Endothelial cell of umbilical vein (primary cell): ENCODE results near the gene EFTUD2. TPM values are rescaled to one million over a fixed set of nuclear protein-coding genes. Genes with fewer than 3 reads are reported as not detected.

Experiments used
- BruUV-seq: library from RNA; stranded (reverse); fragments of 400-500 nt; replicated peaks from 2 replicates; lab custom pipeline; 2021; lab: Mats Ljungman, UMichigan
- CTCF ChIA-PET: fragments of 300-600, 350-600 bp; sonication (Branson Sonifier 250); formaldehyde crosslinking; loops from one replicate; lab custom pipeline; 2021; ENCODE audit warnings: antibody characterized with exemption, inconsistent platforms; lab: Charles Lee
- POLR2A ChIA-PET: fragments of 300-600, 350-600 bp; sonication (Branson Sonifier 250); formaldehyde crosslinking; loops from one replicate; lab custom pipeline; 2021; ENCODE audit warnings: antibody characterized with exemption, inconsistent platforms; lab: Charles Lee
- DNase-seq: peaks from one replicate; pipeline ENCODE4 v3.0.0-alpha.2; 2011; ENCODE audit warnings: low read depth, low spot score
- FAIRE-seq: peaks from 2 replicates; lab custom pipeline; 2011; peaks lifted over from hg19 to GRCh38; lab: Jason Lieb, UNC
- H2AFZ ChIP-seq: 2 replicates; pipeline ENCODE4 v1.6.0; 2012; ENCODE audit warnings: low read depth, low read length, control low read depth, inconsistent platforms
- H3K27ac ChIP-seq: 2 replicates; pipeline ENCODE4 v1.5.1; 2011; ENCODE audit warnings: low read depth, mild to moderate bottlenecking, control low read depth, low read length, moderate library complexity; ENCODE audit not compliant: insufficient read depth
- H3K27me3 ChIP-seq, 2 experiments: 2 replicates each; pipeline versions ENCODE4 v1.6.0 to v1.6.1; 2011; ENCODE audit warnings: low read length in 2 of 2, mixed read lengths in 1 of 2; ENCODE audit not compliant: control insufficient read depth in 2 of 2, insufficient read depth in 2 of 2
- H3K36me3 ChIP-seq, 2 experiments: 2 replicates in 1 of 2; 3 replicates in 1 of 2; pipeline ENCODE4 v1.5.1; 2011; ENCODE audit warnings: low read length in 2 of 2, mild to moderate bottlenecking in 1 of 2, moderate library complexity in 1 of 2; ENCODE audit not compliant: control insufficient read depth in 2 of 2, insufficient read depth in 2 of 2; ENCODE audit errors: extremely low read depth in 1 of 2
- H3K4me1 ChIP-seq: 3 replicates; pipeline ENCODE4 v1.5.1; 2011; ENCODE audit warnings: mild to moderate bottlenecking, low read length; ENCODE audit not compliant: control insufficient read depth, insufficient read depth; ENCODE audit errors: extremely low read depth
- H3K4me2 ChIP-seq: 2 replicates; pipeline ENCODE4 v1.6.1; 2011; ENCODE audit warnings: low read length, control low read depth, mixed read lengths; ENCODE audit not compliant: insufficient read depth
- H3K4me3 ChIP-seq, 3 experiments: fragments of 200-600 bp in 1 of 3; sonication (generic), shearing (Covaris generic) in 1 of 3; replicated peaks in 1 of 3; 2 replicates each; pipeline ENCODE4 v1.5.1; 2011 to 2016; ENCODE audit warnings: control low read depth in 3 of 3, low read length in 3 of 3, mild to moderate bottlenecking in 2 of 3, inconsistent platforms in 1 of 3, low read depth in 1 of 3, moderate library complexity in 1 of 3; ENCODE audit not compliant: insufficient read depth in 1 of 3
- H3K79me2 ChIP-seq: 2 replicates; pipeline ENCODE4 v1.6.0; 2012; ENCODE audit warnings: low read length, inconsistent platforms; ENCODE audit not compliant: control insufficient read depth, insufficient read depth
- H3K9ac ChIP-seq: replicated peaks from 2 replicates; pipeline ENCODE3; 2011; ENCODE audit warnings: low read length, control low read depth; ENCODE audit not compliant: insufficient read depth; ENCODE audit errors: extremely low read depth
- H3K9me1 ChIP-seq: replicated peaks from 3 replicates; pipeline ENCODE4 v1.6.0; 2011; ENCODE audit warnings: mild to moderate bottlenecking, low read length; ENCODE audit not compliant: control insufficient read depth, insufficient read depth; ENCODE audit errors: extremely low read depth
- H3K9me3 ChIP-seq: replicated peaks from 2 replicates; pipeline ENCODE4 v1.5.1; 2012; ENCODE audit warnings: low read length, inconsistent platforms; ENCODE audit not compliant: control insufficient read depth, insufficient read depth
- H4K20me1 ChIP-seq: replicated peaks from 2 replicates; pipeline ENCODE3; 2011; ENCODE audit warnings: mild to moderate bottlenecking, low read length; ENCODE audit not compliant: control insufficient read depth, insufficient read depth; ENCODE audit errors: extremely low read depth
- EZH2 ChIP-seq: IDR thresholded peaks from 2 replicates; pipeline ENCODE4 v1.6.1; 2012; ENCODE audit warnings: borderline replicate concordance, low read depth, mild to moderate bottlenecking, moderate library complexity, low read length, inconsistent platforms; ENCODE audit not compliant: severe bottlenecking
- FOS ChIP-seq: IDR thresholded peaks from 2 replicates; pipeline ENCODE4 v1.6.1; 2011; ENCODE audit warnings: mild to moderate bottlenecking, low read length, moderate library complexity, borderline replicate concordance; ENCODE audit not compliant: insufficient read depth
- GATA2 ChIP-seq: IDR thresholded peaks from 2 replicates; pipeline ENCODE4 v1.7.0; 2011; ENCODE audit warnings: low read depth, mild to moderate bottlenecking, moderate library complexity, mixed read lengths, low read length; ENCODE audit not compliant: insufficient read length, insufficient read depth
- JUN ChIP-seq: IDR thresholded peaks from 2 replicates; pipeline ENCODE4 v1.6.1; 2011; ENCODE audit warnings: borderline replicate concordance, low read depth; ENCODE audit not compliant: insufficient read length, insufficient read depth
- MYC ChIP-seq: IDR thresholded peaks from one replicate; pipeline ENCODE4 v1.6.1; 2011; ENCODE audit warnings: mild to moderate bottlenecking, low read depth, low read length
- POLR2A ChIP-seq: IDR thresholded peaks from 2 replicates; pipeline ENCODE4 v1.6.1; 2012; ENCODE audit warnings: low read depth, mild to moderate bottlenecking, control low read depth, low read length
- POLR2AphosphoS5 ChIP-seq: IDR thresholded peaks from 2 replicates; pipeline ENCODE4 v1.6.1; 2012; ENCODE audit warnings: low read depth, mild to moderate bottlenecking, control low read depth, low read length, moderate library complexity; ENCODE audit not compliant: insufficient read depth
- dilution Hi-C: fragments of 300-500 bp; cut with MboI; formaldehyde crosslinking; loops from one replicate; pipeline ENCODE4 v1.15.0; 2019; ENCODE audit warnings: low sequenced_read_pairs; ENCODE audit not compliant: extremely low pct_ligation_motif_present
- intact Hi-C: fragments of 100-400 bp; cut with micrococcal nuclease; formaldehyde crosslinking; loops from one replicate; pipeline ENCODE4 v1.10.0; 2022
- polyA plus RNA-seq, 4 experiments: library from polyadenylated mRNA; depleted of rRNA in 3 of 4; stranded (reverse) in 3 of 4; unstranded in 1 of 4; fragments of >200 nt; gene quantifications; 2 replicates each; pipeline versions ENCODE4 v1.2.1 to v1.2.3, GENCODE V29; 2011 to 2012; ENCODE audit warnings: missing spikeins in 1 of 4
- total RNA-seq: library from RNA; stranded (reverse); gene quantifications from 2 replicates; pipeline ENCODE4 v1.2.3, GENCODE V29; 2021
- TF ChIP-seq, protein P1 (sequence below), 2 donors: IDR thresholded peaks; 1 replicate in 1 of 2; 2 replicates in 1 of 2; pipeline ENCODE4 v1.5.1; 2011; ENCODE audit warnings: low read length in 2 of 2, mild to moderate bottlenecking in 2 of 2, moderate library complexity in 2 of 2, control low read depth in 1 of 2, inconsistent platforms in 1 of 2, low read depth in 1 of 2; ENCODE audit not compliant: insufficient read depth in 1 of 2; ENCODE audit errors: extremely low read depth in 1 of 2
- TF ChIP-seq, protein P2 (sequence below): IDR thresholded peaks from 2 replicates; pipeline ENCODE4 v1.6.1; 2011; ENCODE audit not compliant: insufficient read depth, insufficient read length

EFTUD2 gene
- total and polyA plus RNA-seq, 2 donors (not counting 3 experiments of a cell fraction or from before 2014, with no cell fraction given): 125 to 170 TPM

DNA sequence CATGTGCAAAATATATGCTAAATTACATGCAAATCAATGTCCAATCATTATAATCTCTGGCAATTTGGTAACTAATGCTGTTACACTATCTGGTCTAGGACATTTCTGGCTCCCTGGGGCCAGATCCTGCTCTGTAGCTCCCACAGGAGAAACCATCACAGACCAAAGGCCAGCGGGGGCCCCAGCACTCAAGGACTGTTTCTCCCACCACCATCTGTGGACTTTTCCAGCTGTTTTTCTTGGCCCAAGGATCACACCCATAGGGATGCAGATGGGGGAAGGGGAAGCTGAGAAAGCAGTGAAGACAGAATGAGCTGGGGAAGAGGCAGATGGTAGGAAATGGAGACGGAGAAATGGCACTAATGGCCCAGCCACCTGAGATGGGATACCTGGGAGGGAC is 51.7 kb downstream of the EFTUD2 start, which contains the start of gene HIGD1B:
HIGD1B (plus strand) TSS at position 298 of the 400 bp plus-strand sequence. CDS start 270 bp downstream, outside the sequence.
- FAIRE-seq (no peak), DNase-seq (no peak)
- CTCF ChIA-PET: interaction anchor here (0.7 to 3.5 kb wide), 4 partner anchors 9 to 71 kb away, joined by 3 to 14 read pairs (median 8); no protein-coding TSS in a partner anchor
- POLR2A ChIA-PET: no interaction called here
- Histone ChIP-seq H3K4me1 (no peaks in the 10 kb centered on the region), H3K9me3 (no peaks in the 10 kb centered on the region), H4K20me1 (no peaks in the 10 kb centered on the region), H3K27me3 (no peaks in the 10 kb centered on the region), H3K4me3 (no peak within 1 kb of the TSS), H3K79me2 (no peaks in the 10 kb centered on the region), H3K4me2 (no peak within 1 kb of the TSS), H3K27ac (no peak within 1 kb of the TSS), H3K9ac (no peak within 1 kb of the TSS), H3K36me3 (peaks cover 8 to 13% of the 10 kb centered on the region in 2 experiments), H2AFZ (no peak within 1 kb of the TSS), H3K9me1 (no peaks in the 10 kb centered on the region)
- intact Hi-C loops: no loop called here
- TF ChIP-seq FOS (no peak), JUN (no peak), EZH2 (no peak), MYC (no peak)
- TF ChIP-seq, protein P1, sequence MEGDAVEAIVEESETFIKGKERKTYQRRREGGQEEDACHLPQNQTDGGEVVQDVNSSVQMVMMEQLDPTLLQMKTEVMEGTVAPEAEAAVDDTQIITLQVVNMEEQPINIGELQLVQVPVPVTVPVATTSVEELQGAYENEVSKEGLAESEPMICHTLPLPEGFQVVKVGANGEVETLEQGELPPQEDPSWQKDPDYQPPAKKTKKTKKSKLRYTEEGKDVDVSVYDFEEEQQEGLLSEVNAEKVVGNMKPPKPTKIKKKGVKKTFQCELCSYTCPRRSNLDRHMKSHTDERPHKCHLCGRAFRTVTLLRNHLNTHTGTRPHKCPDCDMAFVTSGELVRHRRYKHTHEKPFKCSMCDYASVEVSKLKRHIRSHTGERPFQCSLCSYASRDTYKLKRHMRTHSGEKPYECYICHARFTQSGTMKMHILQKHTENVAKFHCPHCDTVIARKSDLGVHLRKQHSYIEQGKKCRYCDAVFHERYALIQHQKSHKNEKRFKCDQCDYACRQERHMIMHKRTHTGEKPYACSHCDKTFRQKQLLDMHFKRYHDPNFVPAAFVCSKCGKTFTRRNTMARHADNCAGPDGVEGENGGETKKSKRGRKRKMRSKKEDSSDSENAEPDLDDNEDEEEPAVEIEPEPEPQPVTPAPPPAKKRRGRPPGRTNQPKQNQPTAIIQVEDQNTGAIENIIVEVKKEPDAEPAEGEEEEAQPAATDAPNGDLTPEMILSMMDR (IDR thresholded peaks at IDR 0.05; ENCODE audit: extremely low read depth in 1 of 2, insufficient read depth in 1 of 2, low read depth in 1 of 2, low read length in 2 of 2): no peak
- dilution Hi-C loops: no loop called here
- no TSS peak for BruUV-seq

DNA sequence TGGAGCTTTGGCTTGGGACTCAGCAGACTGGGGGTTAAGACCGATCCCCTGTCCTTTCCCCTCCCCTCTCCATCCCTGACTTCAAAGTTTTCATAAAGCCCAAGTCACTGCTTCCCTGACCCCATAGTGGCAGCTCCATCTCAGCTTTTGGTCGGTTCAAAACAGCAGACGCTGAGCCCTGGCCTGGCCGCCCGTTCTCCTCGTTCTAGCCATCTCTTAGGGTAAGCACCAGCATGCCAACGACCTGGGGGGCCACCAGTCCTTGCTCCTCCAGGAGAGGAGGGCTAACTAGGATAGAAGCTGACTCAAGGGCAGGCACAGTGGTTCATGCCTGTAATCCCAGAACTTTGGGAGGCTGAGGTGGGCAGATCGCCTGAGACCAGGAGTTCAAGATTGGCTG is 53.0 kb downstream of the EFTUD2 start:
- no peaks in the 10 kb centered on the region for H3K9me3 ChIP-seq
- H3K27ac ChIP-seq: no peak overlapping the region
- FAIRE-seq: no peak
- TF ChIP-seq, protein P2, sequence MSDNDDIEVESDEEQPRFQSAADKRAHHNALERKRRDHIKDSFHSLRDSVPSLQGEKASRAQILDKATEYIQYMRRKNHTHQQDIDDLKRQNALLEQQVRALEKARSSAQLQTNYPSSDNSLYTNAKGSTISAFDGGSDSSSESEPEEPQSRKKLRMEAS: no peak
- no peak for TF ChIP-seq EZH2
- TF ChIP-seq FOS: no peak
- TF ChIP-seq POLR2A: no peak
- TF ChIP-seq JUN: no peak
- TF ChIP-seq, protein P1 (IDR thresholded peaks at IDR 0.05; ENCODE audit: extremely low read depth in 1 of 2, insufficient read depth in 1 of 2, low read depth in 1 of 2, low read length in 2 of 2): no peak
- no peak for TF ChIP-seq MYC
- TF ChIP-seq GATA2: no peak
- TF ChIP-seq POLR2AphosphoS5: no peak
- no peaks in the 10 kb centered on the region for H4K20me1 ChIP-seq
- H3K4me2 ChIP-seq: no peak overlapping the region
- no peak for DNase-seq
- H2AFZ ChIP-seq: no peak overlapping the region
- H3K9me1 ChIP-seq: no peaks in the 10 kb centered on the region
- H3K4me3 ChIP-seq: no peak overlapping the region
- BruUV-seq: no TSS peak
- peaks cover 4 to 5% of the 10 kb centered on the region in 2 experiments for H3K36me3 ChIP-seq
- POLR2A ChIA-PET: interaction anchor here (1.1 kb wide), 1 partner anchor 26 kb away, joined by 5 read pairs; no protein-coding TSS in a partner anchor
- dilution Hi-C loops: no loop called here
- intact Hi-C loops: no loop called here
- CTCF ChIA-PET: interaction anchor here (0.6 to 3.5 kb wide), 5 partner anchors 8 to 70 kb away, joined by 3 to 14 read pairs (median 3); no protein-coding TSS in a partner anchor
- no peaks in the 10 kb centered on the region for H3K4me1 ChIP-seq
- H3K27me3 ChIP-seq: no peaks in the 10 kb centered on the region
- H3K79me2 ChIP-seq: no peaks in the 10 kb centered on the region
- no peak overlapping the region for H3K9ac ChIP-seq
